Activated T-cell treated with anti-CD3 and anti-CD28 coated beads for 48 hours (primary cell): Measurements from ENCODE around the gene RGS19.
A peak's percentile ranks its signal among the peaks of the same experiment; 100 is the strongest.
"Not testable (repeated sequence)": the region's sequence is repeated elsewhere in the genome, so short reads cannot be mapped to it uniquely, and the experiment has no call there.

Source experiments
- DNase-seq: peaks from one replicate; pipeline ENCODE4 v3.0.0-alpha.2; 2020; ENCODE audit warnings: low read depth

Gene RGS19

GRCh38 chr20:64079273-64080012 is at the start of gene RGS19:
TSS of gene RGS19 (minus strand) at chr20:64079518. CDS start at chr20:64076886, 2,632 bp downstream.
- DNase-seq, result peak; percentile 74

GRCh38 chr20:64123517-64123916 is 44.2 kb upstream of the RGS19 start:
- DNase-seq, result not testable (repeated sequence)

- not testable (repeated sequence) for DNase-seq
These were observed 43.6 kb upstream of the RGS19 start for GRCh38 chr20:64122927-64123326.

- DNase-seq, result no peak
These were observed 42.3 kb upstream of the RGS19 start for GRCh38 chr20:64121586-64121985.

- DNase-seq, result no peak
These were observed 40.5 kb upstream of the RGS19 start for GRCh38 chr20:64119681-64120341.

GRCh38 chr20:64119301-64119680 is 40.0 kb upstream of the RGS19 start:
- DNase-seq, result no peak

GRCh38 chr20:64117432-64117777 is 38.1 kb upstream of the RGS19 start:
- not testable (repeated sequence) for DNase-seq

- DNase-seq, result no peak
These were observed 37.5 kb upstream of the RGS19 start for GRCh38 chr20:64116541-64117431.

- no peak for DNase-seq
These were observed 36.7 kb upstream of the RGS19 start for GRCh38 chr20:64116016-64116415.

- DNase-seq, result no peak
These were observed 36.0 kb upstream of the RGS19 start for GRCh38 chr20:64115171-64115911.

- no peak for DNase-seq
These were observed 35.1 kb upstream of the RGS19 start for GRCh38 chr20:64114356-64114971.

- DNase-seq, result no peak
These were observed 34.6 kb upstream of the RGS19 start for GRCh38 chr20:64113796-64114355.

GRCh38 chr20:64113444-64113775 is 34.1 kb upstream of the RGS19 start:
- DNase-seq, result no peak

GRCh38 chr20:64112691-64113443 is 33.5 kb upstream of the RGS19 start:
- no peak for DNase-seq

GRCh38 chr20:64111841-64112641 is 32.7 kb upstream of the RGS19 start:
- DNase-seq, result no peak

GRCh38 chr20:64110411-64111068 is 31.2 kb upstream of the RGS19 start:
- no peak for DNase-seq

- no peak for DNase-seq
These were observed 30.6 kb upstream of the RGS19 start for GRCh38 chr20:64109831-64110391.

- no peak for DNase-seq
These were observed 29.7 kb upstream of the RGS19 start for GRCh38 chr20:64108731-64109681.
